ENCODE data around the gene TMPRSS3. TPM values are rescaled to one million over a fixed set of nuclear protein-coding genes. Genes with fewer than 3 reads are reported as not detected.

Gene TMPRSS3
- total RNA-seq, 2 donors from 2014 or later: not detected

DNA sequence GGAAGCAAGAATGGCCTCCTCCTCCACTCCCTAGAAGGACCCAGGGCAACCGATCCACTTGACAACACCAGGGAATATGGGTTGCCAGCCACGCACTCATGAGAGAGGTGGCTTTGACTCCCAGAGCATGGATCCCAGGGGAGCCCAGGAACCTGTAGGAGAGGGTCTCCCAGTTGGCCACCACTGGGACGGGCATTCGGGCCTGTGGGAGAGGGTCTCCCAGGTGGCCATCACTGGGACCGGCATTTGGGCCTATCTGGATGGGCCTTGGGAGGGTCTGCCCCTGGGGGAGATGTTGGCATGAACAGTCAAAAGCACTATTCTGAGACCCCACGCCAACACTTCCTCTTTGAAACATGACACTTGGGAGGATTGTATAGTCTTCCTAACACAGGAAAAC, 30.1 kb downstream of the TMPRSS3 start:
- Mint-ChIP-seq H3K36me3 (ENCODE audit: low read depth) (no peaks in the 10 kb centered on the region), H3K27ac (no peak overlapping the region), H3K9me3 (no peaks in the 10 kb centered on the region), H3K4me3 (no peak overlapping the region), H3K4me1 (peaks cover 11% of the 10 kb centered on the region), H3K27me3 (ENCODE audit: insufficient read depth) (peaks cover 2% of the 10 kb centered on the region)
- Histone ChIP-seq H3K4me3 (ENCODE audit: low read length) (no peak overlapping the region), H3K36me3 (ENCODE audit: control insufficient read depth, insufficient read depth, low read length) (no peaks in the 10 kb centered on the region), H3K4me1 (ENCODE audit: control insufficient read depth, insufficient read depth, low read length) (peaks cover 4% of the 10 kb centered on the region), H3K9me3 (ENCODE audit: control insufficient read depth, low read length) (no peaks in the 10 kb centered on the region), H3K27ac (ENCODE audit: low read depth, low read length) (no peak overlapping the region), H3K27me3 (ENCODE audit: control insufficient read depth, insufficient read depth, low read length, poor library complexity, severe bottlenecking) (no peaks in the 10 kb centered on the region), H3K9ac (ENCODE audit: extremely low read depth, low read length, poor library complexity, severe bottlenecking) (no peak overlapping the region)
- 86 to 92% methylated on average over 5 to 6 of the region's 6 CpGs for WGBS, 2 experiments (ENCODE audit: insufficient coverage in 1 of 2, insufficient read length in 1 of 2)
- DNase-seq: no peak
- TF ChIP-seq, protein P1, sequence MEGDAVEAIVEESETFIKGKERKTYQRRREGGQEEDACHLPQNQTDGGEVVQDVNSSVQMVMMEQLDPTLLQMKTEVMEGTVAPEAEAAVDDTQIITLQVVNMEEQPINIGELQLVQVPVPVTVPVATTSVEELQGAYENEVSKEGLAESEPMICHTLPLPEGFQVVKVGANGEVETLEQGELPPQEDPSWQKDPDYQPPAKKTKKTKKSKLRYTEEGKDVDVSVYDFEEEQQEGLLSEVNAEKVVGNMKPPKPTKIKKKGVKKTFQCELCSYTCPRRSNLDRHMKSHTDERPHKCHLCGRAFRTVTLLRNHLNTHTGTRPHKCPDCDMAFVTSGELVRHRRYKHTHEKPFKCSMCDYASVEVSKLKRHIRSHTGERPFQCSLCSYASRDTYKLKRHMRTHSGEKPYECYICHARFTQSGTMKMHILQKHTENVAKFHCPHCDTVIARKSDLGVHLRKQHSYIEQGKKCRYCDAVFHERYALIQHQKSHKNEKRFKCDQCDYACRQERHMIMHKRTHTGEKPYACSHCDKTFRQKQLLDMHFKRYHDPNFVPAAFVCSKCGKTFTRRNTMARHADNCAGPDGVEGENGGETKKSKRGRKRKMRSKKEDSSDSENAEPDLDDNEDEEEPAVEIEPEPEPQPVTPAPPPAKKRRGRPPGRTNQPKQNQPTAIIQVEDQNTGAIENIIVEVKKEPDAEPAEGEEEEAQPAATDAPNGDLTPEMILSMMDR (conservative IDR thresholded peaks at IDR 0.05): no peak

DNA sequence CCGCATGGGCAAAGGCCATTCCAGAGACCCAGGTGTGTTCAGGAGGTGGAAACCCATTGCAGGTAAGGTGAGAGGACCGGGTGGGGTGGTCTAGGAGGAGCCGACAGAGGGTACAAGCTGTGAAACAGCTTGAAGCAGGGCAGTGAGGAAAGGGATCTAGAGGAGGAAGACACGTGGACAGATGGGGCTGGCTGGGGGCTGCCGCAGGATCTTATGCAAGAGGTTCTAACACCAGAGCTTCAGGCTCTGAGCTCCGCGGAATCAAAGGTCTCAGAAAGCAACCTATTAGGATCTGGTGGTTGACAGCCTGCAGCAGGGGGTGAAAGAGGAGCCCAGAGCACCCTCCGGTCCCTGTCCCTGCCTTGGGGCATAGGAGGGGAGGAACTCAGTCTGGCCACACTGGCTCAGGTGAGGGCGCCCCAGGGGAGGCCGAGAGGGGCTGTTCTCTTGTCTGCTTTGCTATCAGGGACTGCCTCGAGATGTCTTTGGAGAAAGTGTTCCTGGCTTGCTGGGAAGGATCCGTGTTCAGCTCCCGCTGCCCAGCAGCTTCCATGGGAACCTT, 31.5 kb downstream of the TMPRSS3 start:
- H3K27me3 Mint-ChIP-seq (ENCODE audit: insufficient read depth): peaks cover 2% of the 10 kb centered on the region
- Histone ChIP-seq H3K36me3 (ENCODE audit: control insufficient read depth, insufficient read depth, low read length) (no peaks in the 10 kb centered on the region), H3K9me3 (ENCODE audit: control insufficient read depth, low read length) (no peaks in the 10 kb centered on the region), H3K9ac (ENCODE audit: extremely low read depth, low read length, poor library complexity, severe bottlenecking) (no peak overlapping the region), H3K4me3 (ENCODE audit: low read length) (no peak overlapping the region), H3K4me1 (ENCODE audit: control insufficient read depth, insufficient read depth, low read length) (peaks cover 4% of the 10 kb centered on the region), H3K27ac (ENCODE audit: low read depth, low read length) (no peak overlapping the region), H3K27me3 (ENCODE audit: control insufficient read depth, insufficient read depth, low read length, poor library complexity, severe bottlenecking) (no peaks in the 10 kb centered on the region)
- WGBS, 2 experiments (ENCODE audit: insufficient coverage in 1 of 2, insufficient read length in 1 of 2): 90 to 95% methylated on average over 9 to 13 of the region's 13 CpGs
- H3K9me3 Mint-ChIP-seq: peaks cover 12% of the 10 kb centered on the region
- H3K36me3 Mint-ChIP-seq (ENCODE audit: low read depth): no peaks in the 10 kb centered on the region
- TF ChIP-seq, protein P1 (conservative IDR thresholded peaks at IDR 0.05): no peak
- H3K4me3 Mint-ChIP-seq: no peak overlapping the region
- H3K4me1 Mint-ChIP-seq: peaks cover 11% of the 10 kb centered on the region
- DNase-seq: no peak
- no peak overlapping the region for H3K27ac Mint-ChIP-seq

DNA sequence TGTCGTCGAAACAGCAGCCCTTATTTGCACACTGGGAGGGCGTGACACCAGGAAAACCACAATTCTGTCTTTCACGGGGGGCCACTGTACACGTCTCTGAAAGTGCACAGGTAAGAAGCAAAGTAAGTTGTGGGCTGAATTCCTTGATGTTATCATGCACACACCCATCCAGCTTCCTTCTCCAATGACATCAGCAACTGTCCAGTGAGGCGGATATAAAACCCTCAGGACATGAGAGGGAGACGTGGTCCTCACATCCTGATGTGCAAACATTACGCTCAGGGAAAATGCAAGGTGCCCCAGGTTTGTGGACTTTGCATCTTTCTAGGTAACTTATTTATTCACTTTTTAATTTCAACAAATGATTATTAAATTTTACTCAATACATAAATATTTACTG, 32.5 kb downstream of the TMPRSS3 start:
- no peaks in the 10 kb centered on the region for H3K36me3 ChIP-seq (ENCODE audit: control insufficient read depth, insufficient read depth, low read length)
- H3K4me1 ChIP-seq (ENCODE audit: control insufficient read depth, insufficient read depth, low read length): peaks cover 4% of the 10 kb centered on the region
- H3K36me3 Mint-ChIP-seq (ENCODE audit: low read depth): no peaks in the 10 kb centered on the region
- TF ChIP-seq, protein P1 (conservative IDR thresholded peaks at IDR 0.05): no peak
- no peak overlapping the region for H3K9ac ChIP-seq (ENCODE audit: extremely low read depth, low read length, poor library complexity, severe bottlenecking)
- H3K27me3 ChIP-seq (ENCODE audit: control insufficient read depth, insufficient read depth, low read length, poor library complexity, severe bottlenecking): no peaks in the 10 kb centered on the region
- 91 to 97% methylated on average over 7 to 8 of the region's 8 CpGs for WGBS, 2 experiments (ENCODE audit: insufficient coverage in 1 of 2, insufficient read length in 1 of 2)
- no peak overlapping the region for H3K27ac ChIP-seq (ENCODE audit: low read depth, low read length)
- DNase-seq: no peak
- H3K27ac Mint-ChIP-seq: no peak overlapping the region
- H3K9me3 Mint-ChIP-seq: peaks cover 16% of the 10 kb centered on the region
- H3K27me3 Mint-ChIP-seq (ENCODE audit: insufficient read depth): peaks cover 3% of the 10 kb centered on the region
- H3K4me1 Mint-ChIP-seq: peaks cover 11% of the 10 kb centered on the region
- H3K4me3 ChIP-seq (ENCODE audit: low read length): no peak overlapping the region
- no peak overlapping the region for H3K4me3 Mint-ChIP-seq
- H3K9me3 ChIP-seq (ENCODE audit: control insufficient read depth, low read length): no peaks in the 10 kb centered on the region
